ENCODE measurements around the gene TBCK.

- TF ChIP-seq CTCF (IDR thresholded peaks at IDR 0.05; ENCODE audit: low read length) (no peak), EZH2 (IDR thresholded peaks at IDR 0.05; ENCODE audit: borderline replicate concordance, low read length) (no peak)
These were observed 14.5 kb downstream of the TBCK start for GRCh38 chr4:106301393-106302061.
